GM19438 (cell line): ENCODE results near the gene LYRM1.
"Not testable (repeated sequence)": the region's sequence is repeated elsewhere in the genome, so short reads cannot be mapped to it uniquely, and the experiment has no call there.

Experiments used
- ATAC-seq: cut with Tn5 transposase; IDR thresholded peaks from one replicate; pipeline ENCODE4 v1.9.1; 2021; ENCODE audit warnings: low read depth; ENCODE audit not compliant: unreplicated experiment

Gene LYRM1

GRCh38 chr16:20929676-20930364 is 29.2 kb downstream of the LYRM1 start:
- not testable (repeated sequence) for ATAC-seq

- no peak for ATAC-seq
Measured at GRCh38 chr16:20930365-20930690, 29.8 kb downstream of the LYRM1 start.

DNA sequence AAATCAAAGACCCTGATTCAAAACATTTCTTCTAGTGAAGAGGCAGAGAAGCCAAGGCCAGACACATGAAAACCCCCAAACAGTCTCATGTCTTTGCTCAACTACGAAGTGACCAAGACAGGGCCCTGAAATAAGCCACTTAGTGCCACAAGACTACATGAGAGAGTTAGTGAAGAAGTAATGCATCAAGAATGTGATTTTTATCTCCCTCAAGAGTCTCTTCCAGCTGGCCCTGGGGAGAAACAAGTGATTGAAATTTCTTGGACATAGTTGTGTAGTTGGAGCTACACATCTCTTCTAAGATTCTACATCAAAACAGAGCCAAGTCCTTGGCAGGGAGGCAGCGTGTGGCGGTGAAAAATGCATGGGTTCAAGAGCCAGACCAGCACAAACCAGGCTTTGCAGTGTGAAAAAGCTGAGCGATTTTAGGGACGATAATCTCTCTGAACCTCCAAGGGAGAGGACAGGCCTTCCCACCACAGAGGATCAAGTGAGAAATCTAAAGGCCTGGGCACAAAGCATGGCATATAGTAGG is 30.6 kb downstream of the LYRM1 start:
- no peak for ATAC-seq

- ATAC-seq: no peak
Measured at GRCh38 chr16:20933589-20933988, 33.0 kb downstream of the LYRM1 start.

GRCh38 chr16:20937736-20938135 is 37.2 kb downstream of the LYRM1 start:
- ATAC-seq: no peak

GRCh38 chr16:20938426-20938825 is 37.9 kb downstream of the LYRM1 start:
- no peak for ATAC-seq

- no peak for ATAC-seq
Measured at GRCh38 chr16:20939611-20940010, 39.0 kb downstream of the LYRM1 start.

DNA sequence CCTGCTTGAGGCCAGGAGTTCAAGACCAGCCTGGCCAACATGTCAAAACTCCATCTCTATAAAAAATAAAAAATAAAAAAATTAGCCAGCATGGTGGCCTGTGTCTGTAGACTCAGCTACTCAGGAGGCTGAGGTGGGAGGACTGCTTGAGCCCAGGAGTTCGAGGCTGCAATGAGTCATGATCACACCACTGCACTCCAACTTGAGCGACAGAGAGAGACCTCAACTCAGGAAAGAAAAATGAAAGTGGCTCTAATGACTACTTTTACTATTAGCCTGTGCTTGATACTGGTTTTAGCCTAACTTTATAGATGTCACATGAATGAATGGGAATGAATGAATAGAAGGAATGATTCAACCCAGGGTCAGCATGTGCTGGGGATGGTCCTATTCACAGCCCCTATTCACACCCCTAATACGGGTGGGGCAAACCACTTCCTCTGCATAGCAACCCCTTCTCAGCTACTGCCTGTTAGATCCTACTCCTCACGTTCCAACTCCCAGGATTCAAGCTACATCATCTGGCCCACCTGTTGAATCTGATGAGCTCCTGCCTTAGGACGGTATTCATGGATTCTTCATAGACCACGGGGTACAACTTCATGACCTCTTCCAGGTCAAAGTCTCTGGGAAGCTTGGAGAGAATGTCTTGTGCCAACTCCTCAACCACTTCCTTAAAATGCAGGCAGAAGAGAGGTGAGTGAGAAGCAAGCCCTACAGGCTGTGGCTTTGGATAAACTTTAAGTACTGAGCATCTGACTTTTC is 40.5 kb downstream of the LYRM1 start:
- ATAC-seq: no peak

- ATAC-seq: no peak
Measured at GRCh38 chr16:20941636-20941926, 41.0 kb downstream of the LYRM1 start.

- no peak for ATAC-seq
Measured at GRCh38 chr16:20942256-20942655, 41.7 kb downstream of the LYRM1 start.

DNA sequence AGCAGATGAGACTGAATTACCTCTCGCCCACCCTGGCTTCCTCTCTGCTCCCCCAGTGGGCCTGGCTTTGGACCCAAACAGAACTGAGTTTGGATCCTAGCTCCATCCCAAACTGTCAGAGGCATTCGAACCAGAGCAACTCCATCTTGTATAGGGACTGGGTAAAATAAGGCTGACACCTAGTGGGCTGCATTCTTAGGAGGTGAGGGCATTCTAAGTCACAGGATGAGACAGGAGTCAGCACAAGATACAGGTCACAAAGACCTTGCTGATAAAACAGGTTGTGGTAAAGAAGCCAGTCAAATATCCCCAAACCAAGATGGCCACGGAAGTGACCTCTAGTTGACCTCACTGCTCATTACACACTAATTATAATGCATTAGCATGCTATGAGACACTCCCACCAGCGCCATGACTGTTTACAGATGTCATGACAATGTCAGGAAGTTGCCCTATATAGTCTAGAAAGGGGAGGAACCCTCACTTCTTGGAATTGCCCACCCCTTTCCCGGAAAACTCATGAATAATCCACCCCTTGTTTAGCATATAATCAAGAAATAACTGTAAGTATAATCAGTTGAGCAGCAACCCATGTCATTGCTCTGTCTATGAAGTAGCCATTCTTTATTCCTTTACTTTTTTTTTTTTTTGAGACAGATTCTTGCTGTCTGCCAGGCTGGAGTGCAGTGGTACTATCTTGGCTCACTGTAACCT is 44.4 kb downstream of the LYRM1 start:
- ATAC-seq: no peak

- ATAC-seq: not testable (repeated sequence)
Measured at GRCh38 chr16:20945575-20945875, 45.0 kb downstream of the LYRM1 start.

- ATAC-seq: no peak
Measured at GRCh38 chr16:20946015-20946629, 45.6 kb downstream of the LYRM1 start.

GRCh38 chr16:20948444-20948843 is 47.9 kb downstream of the LYRM1 start:
- no peak for ATAC-seq

- no peak for ATAC-seq
Measured at GRCh38 chr16:20949660-20950059, 49.1 kb downstream of the LYRM1 start.

DNA sequence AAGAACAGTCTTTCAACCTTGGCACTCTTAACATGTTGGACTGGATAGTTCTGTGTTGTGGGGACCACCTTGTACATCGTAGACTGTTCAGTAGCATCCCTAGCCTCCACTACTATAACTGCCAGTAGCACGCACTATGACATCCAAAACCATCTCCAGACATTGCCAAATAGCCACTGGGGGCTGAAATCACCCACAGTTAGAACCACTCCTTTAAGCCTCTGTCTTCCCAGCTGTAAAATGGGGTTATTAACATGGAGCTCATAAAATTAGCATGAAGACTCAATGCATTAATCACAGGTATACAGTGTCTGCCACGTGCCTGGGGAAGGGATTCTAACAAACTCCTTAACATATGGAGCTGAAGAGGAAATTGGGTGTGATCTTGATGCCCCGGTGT is 49.7 kb downstream of the LYRM1 start:
- ATAC-seq: no peak

- no peak for ATAC-seq
Measured at GRCh38 chr16:20952139-20952920, 51.8 kb downstream of the LYRM1 start.

DNA sequence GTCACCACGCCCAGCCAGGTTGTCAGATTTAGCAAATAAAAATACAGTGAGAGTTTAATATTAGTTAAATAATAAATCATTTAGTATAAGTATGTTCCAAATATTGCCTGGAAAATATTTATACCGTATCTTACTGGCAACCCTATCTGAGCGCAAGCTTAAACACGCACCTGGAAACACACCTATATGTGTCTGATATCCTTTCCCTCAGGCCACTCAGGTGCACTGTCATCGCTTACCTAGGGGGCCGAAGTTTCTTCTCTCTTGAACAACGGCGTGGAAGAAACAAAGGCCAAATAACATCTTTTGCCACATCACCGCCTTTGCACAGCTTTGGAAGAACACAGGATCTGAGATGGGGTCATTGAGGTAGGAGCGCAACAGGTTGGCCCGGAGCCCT is 54.0 kb downstream of the LYRM1 start:
- no peak for ATAC-seq

GRCh38 chr16:20956319-20956718 is 55.7 kb downstream of the LYRM1 start:
- ATAC-seq: no peak

GRCh38 chr16:20957153-20957552 is 56.6 kb downstream of the LYRM1 start:
- ATAC-seq: no peak

GRCh38 chr16:20960899-20961298 is 60.3 kb downstream of the LYRM1 start:
- no peak for ATAC-seq
